Glutamatergic neuron (in vitro differentiated cells): ENCODE measurements around the gene MTA1. TPM values are rescaled to one million over a fixed set of nuclear protein-coding genes. Genes with fewer than 3 reads are reported as not detected.
A peak's percentile ranks its signal among the peaks of the same experiment; 100 is the strongest.

Source experiments
- DNase-seq: peaks from one replicate; pipeline ENCODE4 v3.0.0; 2022
- H3K27ac Mint-ChIP-seq: one replicate; pipeline ENCODE4 v1.8.0; 2020; ENCODE audit warnings: mild to moderate bottlenecking, mixed read lengths, inconsistent platforms; ENCODE audit not compliant: unreplicated experiment
- H3K27me3 Mint-ChIP-seq: one replicate; pipeline ENCODE4 v1.8.0; 2020; ENCODE audit warnings: mild to moderate bottlenecking, moderate library complexity, mixed read lengths, inconsistent platforms; ENCODE audit not compliant: unreplicated experiment
- H3K36me3 Mint-ChIP-seq: one replicate; pipeline ENCODE4 v1.8.0; 2020; ENCODE audit warnings: mild to moderate bottlenecking, mixed read lengths, inconsistent platforms; ENCODE audit not compliant: unreplicated experiment
- H3K4me1 Mint-ChIP-seq: one replicate; pipeline ENCODE4 v1.8.0; 2020; ENCODE audit warnings: mild to moderate bottlenecking, low read depth, mixed read lengths, inconsistent platforms; ENCODE audit not compliant: unreplicated experiment
- H3K4me3 Mint-ChIP-seq: one replicate; pipeline ENCODE4 v1.8.0; 2020; ENCODE audit warnings: mild to moderate bottlenecking, mixed read lengths, inconsistent platforms; ENCODE audit not compliant: unreplicated experiment
- H3K9me3 Mint-ChIP-seq: one replicate; pipeline ENCODE4 v1.8.0; 2020; ENCODE audit warnings: mild to moderate bottlenecking, moderate library complexity, mixed read lengths, inconsistent platforms; ENCODE audit not compliant: unreplicated experiment
- total RNA-seq: library from RNA; stranded (reverse); fragmentation: NEBNext Ultra II Directional; extraction: Animal tissue kit (Norgen Biotek cat#: 25700); gene quantifications from one replicate; pipeline ENCODE4 v1.2.1, GENCODE V29; 2021; ENCODE audit not compliant: unreplicated experiment
- TF ChIP-seq, protein P1 (sequence below): fragments of 200-600 bp; sonication (generic); IDR thresholded peaks from one replicate; pipeline ENCODE4 v1.5.0; 2021; ENCODE audit not compliant: partially characterized antibody, unreplicated experiment

The MTA1 gene
- total RNA-seq, 1 donor from 2014 or later = 261 TPM

- H3K4me3 Mint-ChIP-seq = no peak overlapping the region
- H3K4me1 Mint-ChIP-seq = peaks cover 19% of the 10 kb centered on the region
- TF ChIP-seq, protein P1, sequence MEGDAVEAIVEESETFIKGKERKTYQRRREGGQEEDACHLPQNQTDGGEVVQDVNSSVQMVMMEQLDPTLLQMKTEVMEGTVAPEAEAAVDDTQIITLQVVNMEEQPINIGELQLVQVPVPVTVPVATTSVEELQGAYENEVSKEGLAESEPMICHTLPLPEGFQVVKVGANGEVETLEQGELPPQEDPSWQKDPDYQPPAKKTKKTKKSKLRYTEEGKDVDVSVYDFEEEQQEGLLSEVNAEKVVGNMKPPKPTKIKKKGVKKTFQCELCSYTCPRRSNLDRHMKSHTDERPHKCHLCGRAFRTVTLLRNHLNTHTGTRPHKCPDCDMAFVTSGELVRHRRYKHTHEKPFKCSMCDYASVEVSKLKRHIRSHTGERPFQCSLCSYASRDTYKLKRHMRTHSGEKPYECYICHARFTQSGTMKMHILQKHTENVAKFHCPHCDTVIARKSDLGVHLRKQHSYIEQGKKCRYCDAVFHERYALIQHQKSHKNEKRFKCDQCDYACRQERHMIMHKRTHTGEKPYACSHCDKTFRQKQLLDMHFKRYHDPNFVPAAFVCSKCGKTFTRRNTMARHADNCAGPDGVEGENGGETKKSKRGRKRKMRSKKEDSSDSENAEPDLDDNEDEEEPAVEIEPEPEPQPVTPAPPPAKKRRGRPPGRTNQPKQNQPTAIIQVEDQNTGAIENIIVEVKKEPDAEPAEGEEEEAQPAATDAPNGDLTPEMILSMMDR = no peak
- H3K27me3 Mint-ChIP-seq = peaks cover 15% of the 10 kb centered on the region
- peaks cover 17% of the 10 kb centered on the region for H3K9me3 Mint-ChIP-seq
- DNase-seq = no peak
- peak overlapping the region; percentile 70 for H3K27ac Mint-ChIP-seq
- no peaks in the 10 kb centered on the region for H3K36me3 Mint-ChIP-seq
Measured at GRCh38 chr14:105394714-105395537, 24.7 kb upstream of the MTA1 start.

DNA sequence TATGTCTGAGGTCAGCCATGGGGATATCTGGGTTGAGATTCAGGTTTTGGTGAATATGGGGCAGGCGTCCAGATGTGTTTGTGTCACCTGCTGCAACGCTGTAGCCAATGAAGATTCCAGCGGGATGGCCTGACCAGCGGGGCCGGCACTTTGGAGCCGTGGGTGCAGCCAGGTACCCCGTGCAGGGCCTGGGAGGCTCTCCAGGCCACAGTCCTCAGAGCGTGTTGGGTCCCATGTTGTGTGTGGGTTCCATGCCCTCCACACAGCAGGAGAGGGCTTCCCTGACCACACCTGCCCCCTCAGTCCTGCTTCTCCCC, 24.1 kb upstream of the MTA1 start:
- H3K27ac Mint-ChIP-seq = no peak overlapping the region

GRCh38 chr14:105397350-105397931, 22.2 kb upstream of the MTA1 start:
- H3K36me3 Mint-ChIP-seq = peaks cover 17% of the 10 kb centered on the region
- peaks cover 25% of the 10 kb centered on the region for H3K9me3 Mint-ChIP-seq
- TF ChIP-seq, protein P1 = no peak
- H3K4me1 Mint-ChIP-seq = peaks cover 8% of the 10 kb centered on the region
- DNase-seq = no peak
- H3K27me3 Mint-ChIP-seq = peaks cover 17% of the 10 kb centered on the region
- H3K4me3 Mint-ChIP-seq = peak overlapping the region; percentile 85
- H3K27ac Mint-ChIP-seq = peak overlapping the region; percentile 92

More for the DNA sequence above, 24.1 kb upstream of the MTA1 start:
- no peak overlapping the region for H3K4me3 Mint-ChIP-seq
- DNase-seq = no peak
- peaks cover 21% of the 10 kb centered on the region for H3K9me3 Mint-ChIP-seq
- H3K4me1 Mint-ChIP-seq = peaks cover 15% of the 10 kb centered on the region
- peaks cover 4% of the 10 kb centered on the region for H3K36me3 Mint-ChIP-seq
- TF ChIP-seq, protein P1 = no peak
- peaks cover 18% of the 10 kb centered on the region for H3K27me3 Mint-ChIP-seq

- peaks cover 22% of the 10 kb centered on the region for H3K9me3 Mint-ChIP-seq
- peaks cover 17% of the 10 kb centered on the region for H3K36me3 Mint-ChIP-seq
- DNase-seq = peak; percentile 96
- TF ChIP-seq, protein P1 = no peak
- H3K27me3 Mint-ChIP-seq = peaks cover 14% of the 10 kb centered on the region
- peaks cover 6% of the 10 kb centered on the region for H3K4me1 Mint-ChIP-seq
- peak within 1 kb of the TSS; percentile 85 for H3K4me3 Mint-ChIP-seq
- H3K27ac Mint-ChIP-seq = peak within 1 kb of the TSS; percentile 92
Measured at GRCh38 chr14:105398044-105398725, 21.4 kb upstream of the MTA1 start, which contains the start of gene TEX22. TSS of gene TEX22 (plus strand) at chr14:105398538. CDS start at chr14:105399341, 803 bp downstream.
